PC-3 (cell line): ENCODE data around the gene SDK2.

Source experiments
- EZH2 ChIP-seq: fragments of 300-600 bp; sonication (generic); IDR thresholded peaks from one replicate; pipeline ENCODE4 v1.6.1; 2017; ENCODE audit warnings: antibody characterized with exemption, mild to moderate bottlenecking, low read length; ENCODE audit not compliant: unreplicated experiment
- EZH2phosphoT487 ChIP-seq: fragments of 300-600 bp; sonication (generic); IDR thresholded peaks from 2 replicates; pipeline ENCODE4 v1.6.1; 2018; ENCODE audit warnings: mild to moderate bottlenecking, antibody characterized with exemption, low read length, borderline replicate concordance
- TF ChIP-seq, protein P1 (sequence below): fragments of 300-600 bp; sonication (generic); conservative IDR thresholded peaks from 2 replicates; pipeline ENCODE4 v1.5.1; 2017; ENCODE audit warnings: antibody characterized with exemption, low read depth, mild to moderate bottlenecking, low read length

DNA sequence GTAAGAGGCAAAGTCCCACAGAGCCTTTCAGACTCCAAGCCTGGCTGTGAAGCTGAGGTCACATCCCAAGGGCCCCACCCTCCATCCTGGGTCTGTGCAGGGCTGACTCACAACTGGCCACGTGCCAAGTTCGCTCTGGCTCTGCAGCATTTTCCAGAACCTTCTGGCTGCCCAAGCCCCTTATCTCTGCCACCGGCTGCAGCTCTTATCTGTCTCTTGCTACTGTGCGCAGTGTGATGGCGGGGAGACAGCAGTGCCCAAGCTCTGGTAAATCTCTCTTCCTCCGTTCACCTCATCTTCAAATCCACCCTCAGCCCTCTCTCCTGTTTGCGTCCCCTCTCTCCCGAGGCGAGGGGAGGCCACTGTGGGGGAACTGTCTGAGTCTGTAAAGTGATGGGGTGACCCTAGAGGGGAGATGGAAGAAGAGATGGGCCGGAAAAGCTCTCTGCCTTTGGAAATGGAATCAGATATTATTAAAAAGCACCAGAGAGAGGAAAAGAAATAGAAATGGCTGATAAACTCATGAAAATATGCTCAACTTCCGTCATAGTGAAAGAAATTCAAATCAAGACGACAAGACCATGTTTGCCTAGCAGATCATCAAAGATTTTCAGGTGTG, 169.8 kb downstream of the SDK2 start:
- TF ChIP-seq EZH2 (no peak), EZH2phosphoT487 (no peak)
- TF ChIP-seq, protein P1, sequence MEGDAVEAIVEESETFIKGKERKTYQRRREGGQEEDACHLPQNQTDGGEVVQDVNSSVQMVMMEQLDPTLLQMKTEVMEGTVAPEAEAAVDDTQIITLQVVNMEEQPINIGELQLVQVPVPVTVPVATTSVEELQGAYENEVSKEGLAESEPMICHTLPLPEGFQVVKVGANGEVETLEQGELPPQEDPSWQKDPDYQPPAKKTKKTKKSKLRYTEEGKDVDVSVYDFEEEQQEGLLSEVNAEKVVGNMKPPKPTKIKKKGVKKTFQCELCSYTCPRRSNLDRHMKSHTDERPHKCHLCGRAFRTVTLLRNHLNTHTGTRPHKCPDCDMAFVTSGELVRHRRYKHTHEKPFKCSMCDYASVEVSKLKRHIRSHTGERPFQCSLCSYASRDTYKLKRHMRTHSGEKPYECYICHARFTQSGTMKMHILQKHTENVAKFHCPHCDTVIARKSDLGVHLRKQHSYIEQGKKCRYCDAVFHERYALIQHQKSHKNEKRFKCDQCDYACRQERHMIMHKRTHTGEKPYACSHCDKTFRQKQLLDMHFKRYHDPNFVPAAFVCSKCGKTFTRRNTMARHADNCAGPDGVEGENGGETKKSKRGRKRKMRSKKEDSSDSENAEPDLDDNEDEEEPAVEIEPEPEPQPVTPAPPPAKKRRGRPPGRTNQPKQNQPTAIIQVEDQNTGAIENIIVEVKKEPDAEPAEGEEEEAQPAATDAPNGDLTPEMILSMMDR: no peak
